Mesenteric fat pad (tissue), 1 donor: Measurements from ENCODE around the gene EPG5. TPM values are rescaled to one million over a fixed set of nuclear protein-coding genes. Genes with fewer than 3 reads are reported as not detected.

Experiments used
- DNase-seq: peaks from one replicate; pipeline ENCODE4 v3.0.0-alpha.2; 2020; ENCODE audit warnings: low spot score
- total RNA-seq: library from RNA; stranded (reverse); fragmentation: NEBNext Ultra II Directional; extraction: Animal tissue kit (Norgen Biotek cat#: 25700); gene quantifications from one replicate; pipeline ENCODE4 v1.2.1, GENCODE V29; 2021
- donor health status: DM: yes; HTN: yes; CAD: no.

EPG5 gene
- total RNA-seq, 1 donor from 2014 or later = 22.8 TPM

DNA sequence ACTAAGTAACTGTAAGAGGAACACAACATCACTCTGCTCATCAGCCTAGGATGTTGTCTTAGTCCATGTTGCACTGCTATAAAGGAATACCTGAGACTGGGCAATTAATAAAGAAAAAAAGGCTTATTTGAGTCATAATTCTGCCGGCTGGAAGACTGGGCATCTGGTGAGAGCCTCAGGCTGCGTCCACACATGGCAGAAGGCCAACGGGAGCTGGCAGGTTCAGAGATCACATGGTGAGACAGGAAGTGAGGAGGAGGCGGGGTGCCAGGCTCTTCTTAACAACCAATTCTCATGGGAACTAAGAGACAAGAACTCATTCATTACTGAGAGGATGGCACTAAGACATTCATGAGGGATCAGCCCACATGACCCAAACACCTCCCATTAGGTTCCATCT is 46.8 kb downstream of the EPG5 start:
- DNase-seq = peak; percentile 91

DNA sequence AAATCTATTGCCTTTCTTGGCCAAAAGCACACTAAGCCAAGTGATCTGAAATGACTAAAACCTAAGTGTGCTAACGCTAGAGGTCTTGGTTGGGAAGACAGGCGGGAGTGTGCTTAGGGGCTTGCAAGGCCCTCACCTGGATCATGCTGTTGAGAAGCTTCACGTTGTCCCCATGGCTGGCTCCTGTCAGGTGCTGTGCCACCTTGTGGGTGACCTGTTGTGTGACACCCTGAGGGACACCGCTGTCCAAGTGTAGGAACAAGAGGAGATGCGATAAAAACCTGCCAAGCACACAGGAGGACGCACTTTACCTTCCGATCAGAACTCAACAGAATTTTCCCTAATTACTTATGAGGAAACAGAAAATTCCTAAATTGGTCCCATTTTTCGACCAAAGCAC is 50.8 kb downstream of the EPG5 start:
- no peak for DNase-seq

GRCh38 chr18:45913276-45913675 is 53.9 kb downstream of the EPG5 start:
- DNase-seq = no peak

- DNase-seq = no peak
Measured at GRCh38 chr18:45910405-45911023, 56.6 kb downstream of the EPG5 start.

GRCh38 chr18:45901654-45902210 is 65.4 kb downstream of the EPG5 start:
- DNase-seq = no peak

DNA sequence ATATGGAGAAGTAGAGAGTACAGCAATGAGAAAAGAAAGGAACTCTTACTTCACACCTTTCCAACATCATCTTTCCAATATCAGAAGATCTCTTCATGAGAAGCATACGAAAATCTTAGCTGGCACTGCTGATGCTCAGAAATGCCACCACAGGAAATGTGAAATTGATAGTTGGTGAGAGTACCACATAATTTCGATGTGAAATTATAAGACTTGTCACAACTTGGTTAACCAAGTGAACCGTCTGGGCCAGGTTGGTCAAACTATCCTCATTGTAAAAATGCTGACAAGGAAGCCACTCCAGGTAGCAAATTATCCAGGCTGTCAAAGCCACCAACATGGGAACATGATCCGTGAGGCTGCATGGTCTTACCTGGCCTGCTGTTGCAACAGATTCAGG is 66.5 kb downstream of the EPG5 start:
- DNase-seq = no peak

- DNase-seq = no peak
Measured at GRCh38 chr18:45896991-45897390, 70.1 kb downstream of the EPG5 start.

- DNase-seq = no peak
Measured at GRCh38 chr18:45896452-45896851, 70.7 kb downstream of the EPG5 start.

GRCh38 chr18:45895339-45895738 is 71.8 kb downstream of the EPG5 start:
- DNase-seq = no peak

DNA sequence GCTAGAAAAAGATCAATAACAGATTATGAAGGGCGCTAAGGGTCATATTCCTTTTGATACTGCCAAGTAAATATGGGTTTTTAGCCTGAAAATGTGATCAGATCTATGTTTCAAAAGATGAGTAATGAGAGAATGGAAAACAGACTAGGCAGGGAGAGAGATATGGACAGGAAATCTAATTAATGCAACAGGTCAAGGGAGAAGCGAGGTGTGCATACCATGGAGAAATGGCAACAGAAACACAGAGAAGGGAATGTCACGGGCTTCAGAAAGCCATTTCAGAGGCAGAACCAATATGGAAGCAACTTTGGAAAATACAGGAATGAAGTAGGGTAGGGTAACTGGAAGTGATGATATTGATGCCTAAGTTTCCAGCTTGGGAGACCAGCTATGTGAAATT is 72.3 kb downstream of the EPG5 start:
- no peak for DNase-seq

- DNase-seq = no peak
Measured at GRCh38 chr18:45891806-45892205, 75.3 kb downstream of the EPG5 start.

DNA sequence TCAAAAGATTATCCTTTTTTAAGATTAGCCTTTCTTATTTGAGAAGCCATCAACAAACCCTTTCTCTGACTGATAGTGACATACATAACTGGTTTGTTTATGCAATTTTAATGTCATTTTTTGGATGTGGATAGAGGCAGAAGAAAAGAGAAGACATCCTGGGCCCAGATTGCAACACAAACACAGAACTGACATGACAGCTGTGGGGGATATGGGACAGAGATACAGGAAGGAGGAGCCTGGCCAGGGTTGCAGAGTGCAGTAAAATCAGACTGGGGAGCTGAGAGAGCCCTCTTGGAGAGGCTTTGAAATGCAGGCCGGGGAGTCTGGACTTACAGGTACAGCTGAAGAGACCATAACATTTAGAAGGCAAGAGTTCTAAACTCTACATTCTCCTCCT is 76.5 kb downstream of the EPG5 start:
- DNase-seq = no peak

GRCh38 chr18:45889419-45890064 is 77.6 kb downstream of the EPG5 start:
- no peak for DNase-seq

GRCh38 chr18:45887585-45887984 is 79.5 kb downstream of the EPG5 start:
- DNase-seq = no peak

- no peak for DNase-seq
Measured at GRCh38 chr18:45880876-45881558, 86.1 kb downstream of the EPG5 start.

- DNase-seq = peak; percentile 91
Measured at GRCh38 chr18:45879681-45880655, 87.2 kb downstream of the EPG5 start.

GRCh38 chr18:45877403-45877802 is 89.7 kb downstream of the EPG5 start:
- DNase-seq = no peak

GRCh38 chr18:45876161-45876560 is 91.0 kb downstream of the EPG5 start:
- no peak for DNase-seq

GRCh38 chr18:45874491-45875184 is 92.5 kb downstream of the EPG5 start:
- DNase-seq = no peak

DNA sequence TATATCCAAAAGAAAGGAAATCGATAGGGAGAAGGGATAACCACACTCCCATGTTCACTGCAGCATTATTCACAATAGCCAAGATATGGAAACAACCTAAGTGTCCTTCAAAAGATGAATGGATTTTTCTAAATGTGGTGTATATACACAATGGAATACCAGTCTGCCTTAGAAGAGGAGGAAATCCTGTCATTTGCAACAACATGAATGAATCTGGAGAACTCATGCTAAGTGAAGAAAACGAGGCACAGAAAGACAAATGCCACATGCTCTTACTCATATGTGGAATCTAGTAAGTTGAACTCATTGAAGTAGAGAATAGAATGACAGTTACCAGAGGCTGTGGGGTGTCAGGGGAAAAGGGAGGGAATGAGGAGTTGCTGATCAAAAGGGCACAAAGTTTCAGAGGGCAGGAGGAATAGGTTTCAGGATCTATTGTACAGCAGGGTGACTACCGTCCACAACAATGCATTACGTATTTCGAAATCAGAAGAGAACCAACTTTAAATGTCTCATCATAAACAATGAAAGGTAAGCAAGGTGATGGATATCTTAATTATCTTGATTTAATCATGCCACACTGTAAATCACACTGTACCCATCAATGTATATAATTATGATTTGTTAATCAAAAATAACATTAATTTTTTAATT is 95.6 kb downstream of the EPG5 start:
- DNase-seq = no peak
